Measurements from ENCODE around the gene PRXL2C.

- TF ChIP-seq CTCF (conservative IDR thresholded peaks at IDR 0.05): no peak
- TF ChIP-seq EZH2 (IDR thresholded peaks at IDR 0.05; ENCODE audit: low read depth): no peak
These were observed 36.2 kb upstream of the PRXL2C start for GRCh38 chr9:96691326-96691725.
